ENCODE results near the gene TPM1.

GRCh38 chr15:63059573-63060216 lies 17.1 kb downstream of the TPM1 start:
- TF ChIP-seq, protein P1, sequence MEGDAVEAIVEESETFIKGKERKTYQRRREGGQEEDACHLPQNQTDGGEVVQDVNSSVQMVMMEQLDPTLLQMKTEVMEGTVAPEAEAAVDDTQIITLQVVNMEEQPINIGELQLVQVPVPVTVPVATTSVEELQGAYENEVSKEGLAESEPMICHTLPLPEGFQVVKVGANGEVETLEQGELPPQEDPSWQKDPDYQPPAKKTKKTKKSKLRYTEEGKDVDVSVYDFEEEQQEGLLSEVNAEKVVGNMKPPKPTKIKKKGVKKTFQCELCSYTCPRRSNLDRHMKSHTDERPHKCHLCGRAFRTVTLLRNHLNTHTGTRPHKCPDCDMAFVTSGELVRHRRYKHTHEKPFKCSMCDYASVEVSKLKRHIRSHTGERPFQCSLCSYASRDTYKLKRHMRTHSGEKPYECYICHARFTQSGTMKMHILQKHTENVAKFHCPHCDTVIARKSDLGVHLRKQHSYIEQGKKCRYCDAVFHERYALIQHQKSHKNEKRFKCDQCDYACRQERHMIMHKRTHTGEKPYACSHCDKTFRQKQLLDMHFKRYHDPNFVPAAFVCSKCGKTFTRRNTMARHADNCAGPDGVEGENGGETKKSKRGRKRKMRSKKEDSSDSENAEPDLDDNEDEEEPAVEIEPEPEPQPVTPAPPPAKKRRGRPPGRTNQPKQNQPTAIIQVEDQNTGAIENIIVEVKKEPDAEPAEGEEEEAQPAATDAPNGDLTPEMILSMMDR (IDR thresholded peaks at IDR 0.05): no peak
- TF ChIP-seq POLR2A (IDR thresholded peaks at IDR 0.05) (no peak), POLR2AphosphoS5 (IDR thresholded peaks at IDR 0.05) (no peak)

Data from suprapubic skin (tissue), 4 donors.